K562 (cell line): ENCODE measurements around the gene CAPN7. TPM values are rescaled to one million over a fixed set of nuclear protein-coding genes. Genes with fewer than 3 reads are reported as not detected.

Source experiments
- BRCA1 ChIP-seq, 2 experiments: fragments of 450-650 bp in 1 of 2; sonication (generic) in 1 of 2; formaldehyde crosslinking in 1 of 2; IDR thresholded peaks; 2 replicates each; pipeline versions ENCODE4 v1.5.0 to v1.6.1; 2017 to 2020; ENCODE audit warnings: mild to moderate bottlenecking in 1 of 2, missing genetic modification reagents in 1 of 2
- CBFB ChIP-seq: sonication (generic); formaldehyde crosslinking; IDR thresholded peaks from 2 replicates; pipeline ENCODE4 v1.4.0; 2020; ENCODE audit warnings: mild to moderate bottlenecking, missing genetic modification reagents
- CHD4 ChIP-seq: fragments of 200-600 bp; sonication (generic); IDR thresholded peaks from 3 replicates; pipeline ENCODE4 v1.6.1; 2012; ENCODE audit warnings: low read depth, mild to moderate bottlenecking, mixed read lengths, low read length, inconsistent platforms; ENCODE audit not compliant: insufficient read depth, insufficient replicate concordance, poor library complexity, severe bottlenecking
- CREB3L1 ChIP-seq: fragments of 450-650 bp; IDR thresholded peaks from 2 replicates; pipeline ENCODE4 v1.6.1; 2014; ENCODE audit warnings: low read depth, mild to moderate bottlenecking, moderate library complexity, borderline replicate concordance
- FOSL1 ChIP-seq: fragments of 200-800 bp; sonication (Bioruptor generic); conservative IDR thresholded peaks from 2 replicates; pipeline ENCODE4 v1.6.1; 2016; ENCODE audit warnings: missing genetic modification characterization, missing compliant biosample characterization
- KDM2B ChIP-seq: fragments of 250-450 bp; sonication (Bioruptor Pico); IDR thresholded peaks from 2 replicates; pipeline ENCODE4 v1.8.0; 2021; ENCODE audit warnings: mild to moderate bottlenecking, moderate library complexity
- MLLT1 ChIP-seq, 2 experiments: fragments of 450-650 bp; IDR thresholded peaks; 2 replicates each; pipeline ENCODE4 v1.6.1; 2016
- NBN ChIP-seq: fragments of 450-650 bp; IDR thresholded peaks from 2 replicates; pipeline ENCODE4 v1.6.1; 2016; ENCODE audit warnings: low read depth, mild to moderate bottlenecking
- POLR3A ChIP-seq: IDR thresholded peaks from 2 replicates; pipeline ENCODE4 v1.6.1; 2011; ENCODE audit warnings: borderline replicate concordance, mild to moderate bottlenecking, moderate library complexity; ENCODE audit not compliant: insufficient read length, insufficient read depth; ENCODE audit errors: extremely low read depth
- RBM25 ChIP-seq: fragments of 200-400 bp; formaldehyde crosslinking; IDR thresholded peaks from 2 replicates; pipeline ENCODE4 v1.6.1; 2018; ENCODE audit warnings: low read length, low read depth, moderate library complexity; ENCODE audit not compliant: severe bottlenecking
- RBM39 ChIP-seq: fragments of 200-400 bp; formaldehyde crosslinking; optimal IDR thresholded peaks from 2 replicates; pipeline ENCODE3; 2018; ENCODE audit warnings: low read depth, low read length
- RCOR1 ChIP-seq, 2 experiments: IDR thresholded peaks; 2 replicates each; pipeline ENCODE4 v1.6.1; 2012; ENCODE audit warnings: low read depth in 2 of 2, low read length in 2 of 2, borderline replicate concordance in 1 of 2, improper control_type of control experiment in 1 of 2
- SRSF7 ChIP-seq: fragments of 200-400 bp; formaldehyde crosslinking; optimal IDR thresholded peaks from 2 replicates; pipeline ENCODE3; 2017; ENCODE audit warnings: mild to moderate bottlenecking, low read depth, low read length
- TAF9B ChIP-seq: fragments of 450-650 bp; IDR thresholded peaks from 2 replicates; pipeline ENCODE4 v1.6.1; 2018; ENCODE audit warnings: mild to moderate bottlenecking; ENCODE audit not compliant: partially characterized antibody
- TGIF2 ChIP-seq: sonication (generic); formaldehyde crosslinking; IDR thresholded peaks from 2 replicates; pipeline ENCODE4 v1.8.1; 2022; ENCODE audit warnings: mild to moderate bottlenecking, missing genetic modification reagents, moderate library complexity
- YY1 ChIP-seq, 3 experiments: IDR thresholded peaks; 2 replicates each; pipeline ENCODE4 v1.6.1; 2011; ENCODE audit warnings: low read length in 2 of 3, mild to moderate bottlenecking in 2 of 3, moderate library complexity in 2 of 3, borderline replicate concordance in 1 of 3, control low read depth in 1 of 3, low read depth in 1 of 3; ENCODE audit not compliant: insufficient read depth in 3 of 3, insufficient replicate concordance in 2 of 3, control insufficient read depth in 1 of 3, insufficient read length in 1 of 3; ENCODE audit errors: extremely low read depth in 1 of 3
- ZNF224 ChIP-seq: sonication (generic); formaldehyde crosslinking; IDR thresholded peaks from 2 replicates; pipeline ENCODE4 v1.8.0; 2022; ENCODE audit warnings: mild to moderate bottlenecking, missing genetic modification reagents
- ZNF280B ChIP-seq: fragments of 250-450 bp; sonication (Bioruptor Pico); IDR thresholded peaks from 2 replicates; pipeline ENCODE4 v1.5.1; 2021; ENCODE audit warnings: mild to moderate bottlenecking
- ZNF655 ChIP-seq: fragments of 250-450 bp; sonication (Bioruptor Pico); IDR thresholded peaks from 2 replicates; pipeline ENCODE4 v1.5.0; 2021
- ZNF766 ChIP-seq: fragments of 200-800 bp; sonication (Bioruptor generic); conservative IDR thresholded peaks from 2 replicates; pipeline ENCODE4 v1.6.1; 2016; ENCODE audit warnings: missing genetic modification characterization, missing compliant biosample characterization
- polyA plus RNA-seq, 8 experiments: library from polyadenylated mRNA; depleted of rRNA in 4 of 8; stranded (reverse) in 5 of 8; unstranded in 3 of 8; fragments of >200 nt; fragmentation: Nextera tagmentation in 2 of 8; fragmentation: Illumina TruSeq in 1 of 8; extraction: Ambion mirVana in 2 of 8; extraction: Trizol in 1 of 8; gene quantifications; 2 replicates each; pipeline versions ENCODE4 v1.2.1 to v1.2.3, GENCODE V29; 2011 to 2014; ENCODE audit warnings: inconsistent platforms in 1 of 8, missing spikeins in 1 of 8
- total RNA-seq, 7 experiments: library from RNA; depleted of rRNA in 6 of 7; stranded (reverse); fragments of >200 nt in 6 of 7; fragmentation: Illumina TruSeq in 2 of 7; extraction: Trizol in 2 of 7; gene quantifications; 2 replicates each; pipeline versions ENCODE4 v1.2.1 to v1.2.3, GENCODE V29; 2011 to 2021; ENCODE audit warnings: low replicate concordance in 1 of 7

The CAPN7 gene
- total and polyA plus RNA-seq, 9 of the 15 experiments (the other 6 are each of a cell fraction or from before 2014, with no cell fraction given) = 6.5 to 42.7 (median 32.7) TPM

- TF ChIP-seq RBM39 (no peak), FOSL1 (tag) (no peak), RCOR1 (IDR thresholded peaks at IDR 0.05; ENCODE audit: borderline replicate concordance in 1 of 2, low read depth in 2 of 2, low read length in 2 of 2) (0 out of 4 replicates have a peak, but pooled peaks of 1 of the 2 experiments have one; percentile 2), ZNF280B (CRISPR knock-in tag) (no peak), TGIF2 (no peak), CREB3L1 (no peak), CBFB (CRISPR knock-in tag) (no peak), YY1 (IDR thresholded peaks at IDR 0.05; ENCODE audit: borderline replicate concordance in 1 of 3, control insufficient read depth in 1 of 3, extremely low read depth in 1 of 3, insufficient read depth in 3 of 3, insufficient read length in 1 of 3, insufficient replicate concordance in 2 of 3, low read depth in 1 of 3, low read length in 2 of 3) (no peak), POLR3A (no peak), ZNF766 (no peak; the same call in 1 of the 2 replicates), BRCA1 (IDR thresholded peaks at IDR 0.05) (no peak), BRCA1 (CRISPR knock-in tag; IDR thresholded peaks at IDR 0.05) (no peak), ZNF655 (CRISPR knock-in tag) (no peak), KDM2B (CRISPR knock-in tag) (no peak), CHD4 (no peak), SRSF7 (no peak), NBN (no peak), MLLT1 (IDR thresholded peaks at IDR 0.05) (no peak), ZNF224 (CRISPR knock-in tag) (no peak), TAF9B (no peak), RBM25 (no peak)
These were observed 873 bp downstream of the CAPN7 start (continued) for GRCh38 chr3:15206662-15207576.
